T47D (cell line): ENCODE data around the gene SNCB.

Experiments
- DNase-seq, 2 experiments: peaks; one replicate each; pipeline versions ENCODE4 v3.0.0 to v3.0.0-alpha.2; 2011 to 2012; ENCODE audit warnings: low read depth in 1 of 2, low spot score in 1 of 2
- JUND ChIP-seq: IDR thresholded peaks from 2 replicates; pipeline ENCODE4 v1.6.1; 2012; ENCODE audit warnings: low read depth
- in situ Hi-C: cut with HindIII; loops from 2 replicates; pipeline ENCODE4 v1.10.0; 2016; ENCODE audit warnings: low sequenced_read_pairs, low pct_unique_long_range_greater_than_20kb

Gene SNCB

DNA sequence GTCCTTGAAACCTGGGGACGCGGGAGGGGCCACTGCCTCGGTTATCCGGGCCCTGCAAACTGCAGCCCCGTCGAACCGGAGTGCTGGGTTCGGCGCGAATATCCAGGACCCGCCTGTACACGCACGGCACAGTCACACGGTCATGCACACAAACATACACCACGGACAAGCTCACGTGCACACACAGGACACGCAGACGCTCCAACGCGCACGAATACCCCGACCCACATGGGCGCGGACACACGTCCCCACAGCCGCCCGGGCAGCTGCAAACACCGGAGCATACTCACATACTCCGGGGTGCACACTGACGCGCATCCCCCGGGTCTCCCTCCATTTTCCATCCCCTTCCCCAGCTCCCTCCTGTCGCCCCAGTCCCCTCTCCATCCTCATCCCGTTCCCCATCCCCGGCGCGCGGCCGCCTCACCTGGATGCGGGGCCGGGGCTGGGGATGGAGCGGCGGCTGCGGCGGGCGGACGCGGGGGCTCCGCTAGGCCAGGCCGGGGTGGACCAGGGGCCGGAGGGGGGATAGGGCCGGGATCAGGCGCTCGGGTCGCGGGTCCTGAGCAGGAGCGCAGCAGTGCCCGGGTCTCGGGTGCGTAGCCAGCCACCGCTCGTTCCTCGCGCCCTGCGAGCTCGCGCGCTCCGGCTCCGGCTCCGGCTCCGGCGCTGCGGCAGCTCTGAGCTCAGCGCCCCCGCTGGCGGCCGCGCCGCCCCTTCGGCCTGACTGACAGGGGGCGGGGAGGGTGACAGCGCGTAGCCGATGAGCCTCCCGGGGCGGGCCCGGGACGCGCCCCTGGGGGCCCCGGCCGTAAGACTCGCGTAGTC lies at the start of gene SNCB, which contains the start of gene EIF4E1B:
SNCB (minus strand) TSS at position 682 of the 828 bp plus-strand sequence. CDS start 880 bp downstream, outside the sequence.
EIF4E1B (plus strand) TSS at position 823 of the 828 bp plus-strand sequence. CDS start 12,113 bp downstream, outside the sequence.
- no peak for TF ChIP-seq JUND

DNA sequence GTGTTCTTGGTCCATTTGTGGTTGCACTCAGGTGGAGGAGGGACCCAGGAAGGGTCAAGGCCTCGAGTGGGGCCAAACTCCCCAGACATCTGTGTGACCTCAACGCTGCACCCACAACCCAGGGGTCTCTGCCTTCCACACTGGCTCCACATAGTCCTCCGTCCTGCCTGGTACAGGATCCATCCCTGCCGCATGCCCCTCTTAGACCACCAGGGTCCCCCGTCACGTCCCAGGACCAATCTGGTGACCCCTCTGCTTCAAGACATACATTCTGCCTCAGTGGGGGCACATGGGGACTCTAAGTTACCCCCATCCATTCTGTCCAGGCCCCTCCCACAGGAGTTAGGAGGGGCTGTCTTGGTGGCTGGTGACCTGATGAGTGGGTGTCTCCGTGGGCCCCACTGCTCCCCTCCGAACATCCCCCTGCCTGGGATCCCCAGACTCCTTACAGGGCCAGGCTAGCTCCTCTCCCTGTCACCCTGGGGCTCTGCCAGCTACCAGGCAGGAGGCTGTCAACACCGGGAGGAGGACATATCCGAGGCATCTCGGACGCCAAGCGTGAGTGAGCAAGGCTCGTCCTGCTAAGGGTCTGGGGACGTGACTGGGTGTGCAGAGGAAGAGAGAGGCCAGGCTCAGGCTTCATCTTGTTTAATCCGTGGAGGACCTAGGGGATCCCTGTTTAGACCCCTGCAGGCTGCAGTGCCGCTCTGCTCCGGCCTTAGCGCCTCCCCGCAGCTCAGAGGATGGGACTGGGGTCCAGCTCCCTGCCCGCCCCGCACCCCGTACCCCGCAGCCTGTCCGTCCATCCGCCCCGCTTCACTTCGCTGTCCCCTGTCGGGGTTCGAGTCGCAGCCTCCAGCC lies 49.3 kb upstream of the SNCB start:
- no peak for TF ChIP-seq JUND
- in situ Hi-C loops = no loop called here
- DNase-seq = no peak

More for the DNA sequence above, at the start of gene SNCB, which contains the start of gene EIF4E1B:
- DNase-seq = peak; percentile 76 to 86
- in situ Hi-C loops = no loop called here

GRCh38 chr5:176678584-176678983 lies 48.2 kb upstream of the SNCB start:
- in situ Hi-C loops = no loop called here
- DNase-seq = no peak

DNA sequence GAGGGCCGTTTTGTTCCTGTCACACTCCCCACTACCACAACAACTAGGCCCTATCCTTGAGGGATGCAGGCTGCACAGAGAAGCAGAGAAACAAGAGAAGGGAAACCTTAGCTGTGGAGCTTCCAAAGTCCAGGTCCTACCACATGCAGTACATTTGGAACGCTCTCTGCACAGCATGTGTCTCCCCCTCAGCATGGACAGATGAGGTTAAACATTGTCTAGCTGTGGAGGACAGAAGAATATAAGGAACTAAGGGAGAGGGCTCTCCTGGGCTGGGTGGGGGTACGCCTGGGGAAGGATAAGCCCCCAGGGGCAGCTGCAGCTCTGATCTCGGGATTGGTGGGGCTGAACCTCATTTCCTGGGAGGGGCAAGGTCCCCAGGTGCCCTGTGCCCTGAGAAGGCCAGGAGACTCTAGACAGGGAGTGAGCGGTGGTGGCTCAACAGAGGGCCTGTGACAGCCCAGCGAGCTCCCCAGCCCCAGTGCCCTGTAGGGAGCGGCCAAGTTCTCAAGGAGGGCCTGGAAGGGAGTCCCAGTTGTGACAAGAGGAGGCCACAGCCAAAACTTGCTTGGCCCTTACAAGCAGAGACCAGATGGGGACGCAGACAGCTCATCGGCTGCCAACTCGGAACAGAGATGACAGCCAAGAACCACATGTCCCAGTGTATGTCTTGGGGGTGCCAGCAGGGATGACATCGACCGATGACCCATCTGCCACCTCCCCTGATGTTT lies 47.0 kb upstream of the SNCB start:
- in situ Hi-C loops = no loop called here
- no peak for DNase-seq
- no peak for TF ChIP-seq JUND

More at GRCh38 chr5:176678584-176678983, 48.2 kb upstream of the SNCB start:
- TF ChIP-seq JUND = no peak

GRCh38 chr5:176676361-176676824 lies 46.1 kb upstream of the SNCB start:
- DNase-seq = no peak
- no peak for TF ChIP-seq JUND
- in situ Hi-C loops = no loop called here

DNA sequence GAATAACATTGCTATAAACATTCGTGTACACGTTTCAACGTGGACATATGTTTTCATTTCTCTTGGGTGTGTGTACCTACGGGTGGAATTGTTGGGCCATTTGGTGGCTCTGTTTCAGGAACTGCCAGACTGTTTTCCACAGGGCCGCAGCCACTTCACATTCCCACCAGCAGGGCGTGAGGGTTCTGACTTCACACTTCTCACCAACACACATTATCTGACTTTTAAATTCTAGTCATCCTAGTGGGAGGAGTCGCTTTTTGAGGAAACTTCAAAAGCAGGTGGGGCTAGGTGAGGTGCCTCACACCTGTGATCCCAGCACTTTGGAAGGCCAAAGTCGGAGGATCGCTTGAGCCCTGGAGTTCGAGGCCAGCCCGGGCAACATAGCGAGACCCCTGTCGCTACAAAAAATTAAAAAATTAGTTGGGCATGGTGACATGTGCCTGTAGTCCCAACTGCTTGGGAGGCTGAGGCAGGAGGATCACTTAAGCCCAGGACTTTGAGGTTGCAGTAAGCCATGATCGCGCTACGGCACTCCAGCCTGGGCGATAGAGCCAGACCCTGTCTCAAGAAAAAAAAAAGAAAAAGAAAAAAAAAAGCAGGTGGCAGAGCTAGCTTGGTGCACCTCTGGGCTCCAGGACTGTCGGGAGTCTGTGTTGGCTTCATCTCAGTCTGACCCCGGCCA lies 45.5 kb upstream of the SNCB start:
- DNase-seq = peak; percentile 67 to 74
- in situ Hi-C loops = no loop called here
- no peak for TF ChIP-seq JUND

GRCh38 chr5:176674799-176675198 lies 44.5 kb upstream of the SNCB start:
- in situ Hi-C loops = no loop called here
- DNase-seq = no peak
- TF ChIP-seq JUND = no peak

GRCh38 chr5:176673651-176674583 lies 43.6 kb upstream of the SNCB start:
- in situ Hi-C loops = no loop called here
- DNase-seq = no peak
- TF ChIP-seq JUND = no peak

DNA sequence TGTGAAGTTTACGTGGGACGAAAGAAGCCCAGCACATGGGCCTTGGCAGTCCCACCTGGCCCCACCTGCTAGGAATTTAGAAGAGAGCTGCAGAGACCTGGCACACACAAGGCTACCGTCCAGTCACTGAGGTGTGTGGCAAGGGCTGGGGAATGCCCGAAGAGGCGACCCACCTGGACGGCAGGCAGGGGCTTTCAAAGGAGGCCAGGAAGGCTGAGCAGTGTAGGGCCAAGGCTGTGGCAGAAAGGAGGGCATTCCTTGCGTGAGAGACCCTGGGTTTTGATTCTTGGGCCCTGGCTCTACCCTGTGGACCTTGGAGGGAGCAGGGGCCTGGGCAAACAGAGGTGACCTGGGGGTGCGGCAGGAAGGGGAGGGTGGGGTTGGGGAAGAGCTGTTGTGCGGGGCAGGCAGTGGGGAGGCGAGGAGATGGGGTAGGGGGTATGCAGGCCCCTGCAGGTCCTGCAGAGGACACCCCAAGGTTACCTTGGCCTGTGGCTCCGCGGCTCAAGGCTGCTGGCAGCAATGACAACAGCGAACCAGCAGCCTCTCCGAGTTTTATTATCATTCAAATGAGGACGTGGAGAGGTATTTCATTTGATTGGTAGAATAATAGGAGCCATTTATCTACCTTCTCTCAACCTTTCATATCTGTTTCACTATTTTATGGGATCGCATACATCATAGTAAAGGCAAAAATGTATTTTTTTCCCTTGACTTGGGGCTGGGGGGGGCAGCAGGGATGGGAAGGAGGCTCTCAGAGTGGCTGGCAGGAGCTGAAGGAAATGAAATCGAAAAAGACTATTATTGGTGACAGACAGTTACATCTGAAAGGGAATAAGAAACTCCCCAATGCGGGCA lies 41.8 kb upstream of the SNCB start:
- no peak for TF ChIP-seq JUND
- DNase-seq = no peak
- in situ Hi-C loops = no loop called here

GRCh38 chr5:176671399-176671798 lies 41.1 kb upstream of the SNCB start:
- no peak for DNase-seq
- in situ Hi-C loops = no loop called here
- TF ChIP-seq JUND = no peak
